DMS53 treated with DMSO at 0.1 percent for 48 hours (cell line): Measurements from ENCODE around the gene GNPTAB.
"Not testable (repeated sequence)": the region's sequence is repeated elsewhere in the genome, so short reads cannot be mapped to it uniquely, and the experiment has no call there.

ENCODE experiments used
- DNase-seq: peaks from one replicate; lab custom pipeline; 2025; ENCODE audit not compliant: unreplicated experiment; lab: John Stamatoyannopoulos, UW

Gene GNPTAB

GRCh38 chr12:101830367-101831325, at the start of gene GNPTAB:
GNPTAB (minus strand) TSS chr12:101830959; CDS start chr12:101830675, 284 bp downstream.
- peak; percentile 83 for DNase-seq

GRCh38 chr12:101878243-101878821, 47.6 kb upstream of the GNPTAB start:
- no peak for DNase-seq

- DNase-seq, result no peak
Observed at GRCh38 chr12:101877806-101878242, 47.1 kb upstream of the GNPTAB start.

GRCh38 chr12:101876861-101877805, 46.4 kb upstream of the GNPTAB start, which contains the start of gene DRAM1:
DRAM1 (plus strand) TSS chr12:101877580; CDS start chr12:101877790, 210 bp downstream.
- DNase-seq, result peak; percentile 67

GRCh38 chr12:101876322-101876860, 45.6 kb upstream of the GNPTAB start:
- no peak for DNase-seq

- no peak for DNase-seq
Observed at GRCh38 chr12:101875162-101875561, 44.4 kb upstream of the GNPTAB start.

GRCh38 chr12:101870925-101871324, 40.2 kb upstream of the GNPTAB start:
- DNase-seq, result no peak

GRCh38 chr12:101867619-101868018, 36.9 kb upstream of the GNPTAB start:
- DNase-seq, result not testable (repeated sequence)

- no peak for DNase-seq
Observed at GRCh38 chr12:101866615-101867373, 36.0 kb upstream of the GNPTAB start.

- DNase-seq, result no peak
Observed at GRCh38 chr12:101863981-101864380, 33.2 kb upstream of the GNPTAB start.

GRCh38 chr12:101862245-101862644, 31.5 kb upstream of the GNPTAB start:
- DNase-seq, result no peak

GRCh38 chr12:101861688-101862087, 30.9 kb upstream of the GNPTAB start:
- not testable (repeated sequence) for DNase-seq

GRCh38 chr12:101859664-101860607, 29.2 kb upstream of the GNPTAB start:
- no peak for DNase-seq

GRCh38 chr12:101858361-101858760, 27.6 kb upstream of the GNPTAB start:
- no peak for DNase-seq

- no peak for DNase-seq
Observed at GRCh38 chr12:101857043-101857558, 26.3 kb upstream of the GNPTAB start.

- DNase-seq, result not testable (repeated sequence)
Observed at GRCh38 chr12:101856614-101857013, 25.9 kb upstream of the GNPTAB start.

GRCh38 chr12:101855976-101856375, 25.2 kb upstream of the GNPTAB start:
- no peak for DNase-seq

- DNase-seq, result no peak
Observed at GRCh38 chr12:101855364-101855884, 24.7 kb upstream of the GNPTAB start.
